Right lobe of liver (tissue), 4 donors: ENCODE measurements around the gene GREM2.

ENCODE experiments used
- POLR2A ChIP-seq: fragments of 450-650 bp; IDR thresholded peaks from one replicate; pipeline ENCODE4 v1.6.1; 2017; ENCODE audit warnings: antibody characterized with exemption, mild to moderate bottlenecking
- TF ChIP-seq, protein P1 (sequence below), 4 donors: fragments of 200-600 bp in 3 of 4; fragments of 450-650 bp in 1 of 4; IDR thresholded peaks; one replicate each; pipeline versions ENCODE4 v1.5.1 to v1.8.0; 2016 to 2022; ENCODE audit warnings: antibody characterized with exemption in 4 of 4, mild to moderate bottlenecking in 2 of 4
- donor health status: DM: no; HTN: no; CAD: no.
- donor health status: DM: no; HTN: no; CAD: no.
- donor health status: DM: no; HTN: yes; CAD: no.

DNA sequence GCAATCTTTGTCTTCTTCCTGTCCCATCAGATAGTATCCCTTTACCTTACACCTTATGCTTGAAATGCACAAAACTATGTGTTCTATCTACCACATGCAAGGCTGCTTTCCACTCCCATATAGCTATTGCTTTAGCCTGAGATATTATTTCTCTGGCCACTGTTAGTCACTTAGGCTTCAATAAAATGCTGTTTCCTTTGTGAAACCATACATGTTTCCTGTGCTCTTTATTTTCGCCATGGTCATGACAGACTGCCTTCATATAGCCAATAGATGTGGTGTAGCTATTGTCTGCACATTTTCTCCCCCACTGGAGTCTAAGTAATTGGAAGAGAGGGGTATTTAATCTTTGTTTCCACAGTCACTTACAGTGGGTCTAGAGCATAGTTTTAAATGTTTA is 108.4 kb downstream of the GREM2 start:
- no peak for TF ChIP-seq POLR2A
- TF ChIP-seq, protein P1, sequence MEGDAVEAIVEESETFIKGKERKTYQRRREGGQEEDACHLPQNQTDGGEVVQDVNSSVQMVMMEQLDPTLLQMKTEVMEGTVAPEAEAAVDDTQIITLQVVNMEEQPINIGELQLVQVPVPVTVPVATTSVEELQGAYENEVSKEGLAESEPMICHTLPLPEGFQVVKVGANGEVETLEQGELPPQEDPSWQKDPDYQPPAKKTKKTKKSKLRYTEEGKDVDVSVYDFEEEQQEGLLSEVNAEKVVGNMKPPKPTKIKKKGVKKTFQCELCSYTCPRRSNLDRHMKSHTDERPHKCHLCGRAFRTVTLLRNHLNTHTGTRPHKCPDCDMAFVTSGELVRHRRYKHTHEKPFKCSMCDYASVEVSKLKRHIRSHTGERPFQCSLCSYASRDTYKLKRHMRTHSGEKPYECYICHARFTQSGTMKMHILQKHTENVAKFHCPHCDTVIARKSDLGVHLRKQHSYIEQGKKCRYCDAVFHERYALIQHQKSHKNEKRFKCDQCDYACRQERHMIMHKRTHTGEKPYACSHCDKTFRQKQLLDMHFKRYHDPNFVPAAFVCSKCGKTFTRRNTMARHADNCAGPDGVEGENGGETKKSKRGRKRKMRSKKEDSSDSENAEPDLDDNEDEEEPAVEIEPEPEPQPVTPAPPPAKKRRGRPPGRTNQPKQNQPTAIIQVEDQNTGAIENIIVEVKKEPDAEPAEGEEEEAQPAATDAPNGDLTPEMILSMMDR (IDR thresholded peaks at IDR 0.05), result no peak
